Measurements from ENCODE around the gene PPP1R37. TPM values are rescaled to one million over a fixed set of nuclear protein-coding genes. Genes with fewer than 3 reads are reported as not detected.

PPP1R37 gene
- total RNA-seq, 4 donors from 2014 or later: 13.6 to 23.7 (median 19.4) TPM

- ATAC-seq (ENCODE audit: low FRiP score) (no peak), DNase-seq (ENCODE audit: low spot score) (no peak)
- no peak for TF ChIP-seq CTCF (IDR thresholded peaks at IDR 0.05)
These were observed 15.9 kb upstream of the PPP1R37 start for GRCh38 chr19:45076851-45077730.

- no peak for TF ChIP-seq CTCF (IDR thresholded peaks at IDR 0.05)
- DNase-seq (ENCODE audit: low spot score) (no peak), ATAC-seq (ENCODE audit: low FRiP score) (peak; percentile 16)
These were observed 14.5 kb upstream of the PPP1R37 start for GRCh38 chr19:45078390-45079062.

GRCh38 chr19:45079063-45079910, 13.7 kb upstream of the PPP1R37 start, which contains the start of gene GEMIN7:
Gene GEMIN7 (plus strand): TSS chr19:45079260. CDS start chr19:45090115, 10,855 bp downstream.
- no peak for TF ChIP-seq CTCF (IDR thresholded peaks at IDR 0.05)
- DNase-seq (ENCODE audit: low spot score): no peak
- ATAC-seq (ENCODE audit: low FRiP score): peak; percentile 68

- ATAC-seq (ENCODE audit: low FRiP score) (no peak), DNase-seq (ENCODE audit: low spot score) (no peak)
- TF ChIP-seq CTCF (IDR thresholded peaks at IDR 0.05): no peak
These were observed 13.0 kb upstream of the PPP1R37 start for GRCh38 chr19:45079911-45080370.

GRCh38 chr19:45082170-45082569, 10.8 kb upstream of the PPP1R37 start:
- ATAC-seq (ENCODE audit: low FRiP score): no peak
- no peak for DNase-seq (ENCODE audit: low spot score)
- TF ChIP-seq CTCF (IDR thresholded peaks at IDR 0.05): no peak

GRCh38 chr19:45086480-45086879, 6.5 kb upstream of the PPP1R37 start:
- no peak for TF ChIP-seq CTCF (IDR thresholded peaks at IDR 0.05)
- DNase-seq (ENCODE audit: low spot score): no peak
- no peak for ATAC-seq (ENCODE audit: low FRiP score)

Measured in omental fat pad (tissue), 4 donors.